Left hindlimb (tissue), 1 donor: Measurements from ENCODE around the gene TOGARAM1.

ENCODE experiments used
- DNase-seq: peaks from one replicate; pipeline ENCODE4 v3.0.0-alpha.2; 2018

Gene TOGARAM1, protein sequence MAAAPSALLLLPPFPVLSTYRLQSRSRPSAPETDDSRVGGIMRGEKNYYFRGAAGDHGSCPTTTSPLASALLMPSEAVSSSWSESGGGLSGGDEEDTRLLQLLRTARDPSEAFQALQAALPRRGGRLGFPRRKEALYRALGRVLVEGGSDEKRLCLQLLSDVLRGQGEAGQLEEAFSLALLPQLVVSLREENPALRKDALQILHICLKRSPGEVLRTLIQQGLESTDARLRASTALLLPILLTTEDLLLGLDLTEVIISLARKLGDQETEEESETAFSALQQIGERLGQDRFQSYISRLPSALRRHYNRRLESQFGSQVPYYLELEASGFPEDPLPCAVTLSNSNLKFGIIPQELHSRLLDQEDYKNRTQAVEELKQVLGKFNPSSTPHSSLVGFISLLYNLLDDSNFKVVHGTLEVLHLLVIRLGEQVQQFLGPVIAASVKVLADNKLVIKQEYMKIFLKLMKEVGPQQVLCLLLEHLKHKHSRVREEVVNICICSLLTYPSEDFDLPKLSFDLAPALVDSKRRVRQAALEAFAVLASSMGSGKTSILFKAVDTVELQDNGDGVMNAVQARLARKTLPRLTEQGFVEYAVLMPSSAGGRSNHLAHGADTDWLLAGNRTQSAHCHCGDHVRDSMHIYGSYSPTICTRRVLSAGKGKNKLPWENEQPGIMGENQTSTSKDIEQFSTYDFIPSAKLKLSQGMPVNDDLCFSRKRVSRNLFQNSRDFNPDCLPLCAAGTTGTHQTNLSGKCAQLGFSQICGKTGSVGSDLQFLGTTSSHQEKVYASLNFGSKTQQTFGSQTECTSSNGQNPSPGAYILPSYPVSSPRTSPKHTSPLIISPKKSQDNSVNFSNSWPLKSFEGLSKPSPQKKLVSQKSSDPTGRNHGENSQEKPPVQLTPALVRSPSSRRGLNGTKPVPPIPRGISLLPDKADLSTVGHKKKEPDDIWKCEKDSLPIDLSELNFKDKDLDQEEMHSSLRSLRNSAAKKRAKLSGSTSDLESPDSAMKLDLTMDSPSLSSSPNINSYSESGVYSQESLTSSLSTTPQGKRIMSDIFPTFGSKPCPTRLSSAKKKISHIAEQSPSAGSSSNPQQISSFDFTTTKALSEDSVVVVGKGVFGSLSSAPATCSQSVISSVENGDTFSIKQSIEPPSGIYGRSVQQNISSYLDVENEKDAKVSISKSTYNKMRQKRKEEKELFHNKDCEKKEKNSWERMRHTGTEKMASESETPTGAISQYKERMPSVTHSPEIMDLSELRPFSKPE (N-terminal part only)

DNA sequence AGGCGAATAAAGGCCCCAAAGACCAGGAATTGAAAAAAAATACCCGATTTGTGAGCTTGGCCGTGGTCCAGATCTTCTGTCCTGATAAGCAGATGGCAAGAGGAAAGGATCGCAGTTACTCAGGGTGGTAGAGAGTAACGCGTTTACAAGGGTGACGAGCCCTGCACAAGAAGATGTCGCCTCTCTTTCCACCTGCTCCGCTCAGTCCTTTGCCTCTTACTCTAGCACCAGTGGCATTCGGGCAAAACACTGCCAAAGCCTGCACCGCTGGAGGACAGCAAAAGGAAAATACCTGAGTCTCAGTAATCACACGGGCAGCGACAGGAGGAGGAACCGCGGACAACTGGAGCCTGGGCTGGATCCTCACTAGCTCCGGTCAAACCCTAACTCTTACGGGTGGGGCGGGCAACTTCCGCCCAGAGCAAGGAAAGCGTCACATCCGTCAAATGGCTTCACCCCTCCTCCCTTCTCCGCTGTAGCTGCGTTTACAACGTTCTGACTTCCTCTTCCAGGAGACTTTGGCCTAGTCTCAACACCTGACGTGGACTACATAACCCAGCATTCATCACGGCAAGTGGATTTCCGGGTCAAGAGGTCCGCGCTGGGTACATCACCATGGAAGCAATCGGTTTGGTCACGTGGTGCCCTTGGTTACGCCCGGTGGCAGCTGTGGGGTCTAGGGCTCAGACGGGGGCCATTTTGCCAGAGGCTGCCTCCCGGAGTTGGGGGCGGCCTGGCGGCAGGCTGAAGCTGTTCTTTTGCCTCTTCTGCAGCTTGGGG, at the start of gene TOGARAM1, which contains the start of gene KLHL28:
Gene TOGARAM1 (plus strand): TSS at position 637 of the 780 bp plus-strand sequence. CDS start 232 bp downstream, outside the sequence.
Gene KLHL28 (minus strand): TSS at position 394 of the 780 bp plus-strand sequence. CDS start 16,019 bp downstream, outside the sequence.
- peak; percentile 99 for DNase-seq

DNA sequence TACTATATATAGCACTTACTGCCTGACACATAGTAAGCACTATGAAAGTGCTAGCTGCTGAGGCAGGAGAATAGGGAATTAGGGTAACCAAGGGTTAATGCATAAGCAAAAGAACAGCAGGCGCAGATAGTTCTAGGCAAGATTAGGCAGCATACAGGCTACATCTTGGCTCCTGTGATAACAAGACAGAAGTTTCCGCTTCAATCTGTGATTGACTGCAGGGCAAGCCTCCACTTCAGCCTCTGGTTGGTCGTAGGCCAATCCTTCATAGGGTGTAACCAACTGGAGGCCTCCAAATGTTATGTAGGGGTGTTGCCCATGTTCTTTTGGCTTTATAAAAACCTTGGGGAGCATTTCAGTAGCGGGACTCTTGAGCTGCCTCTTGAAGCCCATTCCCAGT, 47.1 kb upstream of the TOGARAM1 start:
- DNase-seq, result peak; percentile 42

DNA sequence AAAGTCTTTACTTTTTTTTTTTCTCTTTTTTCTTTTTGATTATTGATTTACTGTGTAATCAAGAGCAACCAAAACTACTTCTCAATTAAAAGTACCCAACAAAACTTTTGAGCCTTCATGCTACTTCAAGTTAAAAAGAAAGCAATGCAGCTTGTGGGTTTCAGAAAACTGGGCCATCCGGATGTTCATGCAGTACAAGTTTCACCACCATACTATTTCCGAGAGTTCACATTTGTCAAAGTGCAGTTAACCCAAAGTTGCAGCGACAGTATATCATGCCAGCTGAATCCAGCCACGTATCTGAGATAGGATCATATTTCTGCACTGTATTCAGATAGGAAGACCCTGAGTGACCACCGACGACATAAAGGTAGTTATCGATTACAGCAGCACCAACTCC, 33.2 kb upstream of the TOGARAM1 start:
- DNase-seq, result no peak

DNA sequence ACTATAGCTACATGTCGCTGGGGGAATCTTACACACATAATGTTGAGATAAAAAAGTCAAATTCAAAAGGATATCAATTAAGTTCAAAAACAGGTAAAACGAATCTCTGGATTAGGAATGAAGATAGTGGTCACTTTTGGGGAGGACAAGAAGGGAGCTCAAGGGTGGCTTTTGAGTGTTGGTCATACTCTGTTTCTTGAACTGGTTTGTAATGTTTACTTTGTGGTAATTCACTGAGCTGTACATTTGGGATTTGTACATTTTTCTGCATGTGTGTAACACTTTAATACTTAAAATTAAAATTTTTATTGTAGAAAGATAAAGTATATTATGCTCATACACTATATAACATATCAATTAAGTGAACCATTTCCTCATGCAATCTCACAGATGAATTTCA, 26.8 kb upstream of the TOGARAM1 start:
- DNase-seq, result no peak

DNA sequence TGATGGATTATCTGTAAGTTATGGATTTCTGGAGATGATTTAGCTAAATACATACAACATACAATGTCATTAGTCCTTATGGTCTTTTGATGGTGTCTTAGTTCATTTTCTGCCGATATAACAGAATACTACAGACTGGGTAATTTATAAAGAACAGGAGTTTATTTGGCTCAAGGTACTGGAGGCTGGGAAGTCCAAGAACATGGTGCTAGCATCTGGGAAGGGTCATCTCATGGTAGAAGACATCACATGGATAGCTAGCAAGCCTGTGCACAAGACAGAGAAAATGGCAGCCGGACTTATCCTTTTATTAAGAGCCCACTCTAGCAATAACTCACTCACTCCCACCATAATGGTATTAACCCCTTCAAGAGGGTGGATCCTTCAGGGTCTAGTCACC, 24.4 kb upstream of the TOGARAM1 start:
- DNase-seq, result no peak

DNA sequence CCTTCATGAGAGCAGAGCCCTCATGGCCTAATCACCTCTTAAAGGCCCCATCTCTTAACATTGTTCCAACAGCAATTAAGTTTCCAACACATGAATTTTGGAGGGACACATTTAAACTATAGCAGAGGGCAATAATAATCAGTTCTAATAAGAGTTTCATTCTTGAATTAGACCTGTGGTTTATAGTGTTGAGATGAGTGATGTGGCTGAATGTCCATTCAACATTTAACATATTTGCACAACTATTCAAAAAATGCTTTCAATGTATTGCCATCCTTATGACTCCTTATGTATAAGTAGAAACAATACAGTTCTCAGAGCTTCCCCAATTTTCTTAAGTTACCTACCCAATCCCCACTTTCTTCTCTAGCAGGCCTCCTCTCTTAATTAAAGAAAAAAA, 21.8 kb upstream of the TOGARAM1 start:
- DNase-seq, result no peak

DNA sequence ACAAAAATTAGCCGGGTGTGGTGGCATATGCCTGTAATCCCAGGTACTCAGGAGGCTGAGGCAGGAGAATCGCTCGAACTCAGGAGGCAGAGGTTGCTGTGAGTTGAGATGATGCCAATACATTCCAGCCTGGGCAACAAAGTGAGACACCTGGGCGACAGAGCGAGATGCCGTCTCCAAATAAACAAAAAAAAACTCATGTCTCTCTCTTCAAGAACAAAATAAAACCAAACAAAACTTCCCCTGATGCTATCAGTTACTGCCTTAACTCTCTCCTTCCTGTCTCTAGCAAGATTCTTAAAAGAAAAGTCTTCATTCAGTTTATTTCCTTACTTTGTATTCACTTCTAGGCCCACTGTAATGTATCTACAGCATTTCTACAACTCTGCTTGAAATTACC, 21.0 kb upstream of the TOGARAM1 start:
- no peak for DNase-seq

DNA sequence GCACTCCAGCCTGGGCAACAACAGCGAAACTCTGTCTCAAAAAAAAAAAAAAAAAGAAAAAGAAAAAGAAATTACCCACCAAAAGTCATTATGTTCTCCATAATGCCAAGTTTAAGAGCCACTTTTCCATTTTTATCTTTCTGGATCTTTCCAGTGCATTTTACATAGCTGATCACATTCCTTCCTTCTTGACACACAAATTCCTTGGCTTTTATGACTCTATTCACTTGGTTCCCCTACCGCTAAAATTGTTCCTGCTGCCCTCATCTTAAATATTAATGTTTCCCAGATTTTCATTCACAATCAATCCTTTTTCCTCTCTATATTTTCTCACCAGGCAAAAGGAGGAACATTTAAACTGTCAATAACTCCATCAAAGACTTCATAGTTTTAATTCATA, 20.4 kb upstream of the TOGARAM1 start:
- no peak for DNase-seq

DNA sequence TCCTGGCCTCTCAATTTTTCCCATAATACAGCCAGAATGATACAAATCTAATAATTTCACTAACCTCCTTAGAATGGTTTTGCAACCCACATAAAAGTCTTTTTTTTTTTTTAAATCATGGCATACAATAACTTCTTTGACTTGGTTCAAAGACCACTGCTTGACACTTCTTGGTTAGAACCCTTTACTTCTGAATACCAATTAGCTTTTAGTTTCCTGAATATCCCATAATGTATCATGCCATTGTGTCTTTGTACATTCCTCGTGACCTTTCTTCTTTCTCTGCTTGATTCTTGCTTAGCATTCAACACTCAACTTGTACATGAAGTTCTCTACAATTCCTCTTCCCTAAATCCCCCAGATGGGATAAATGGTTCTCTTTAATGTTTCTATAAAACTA, 19.6 kb upstream of the TOGARAM1 start:
- DNase-seq, result no peak

DNA sequence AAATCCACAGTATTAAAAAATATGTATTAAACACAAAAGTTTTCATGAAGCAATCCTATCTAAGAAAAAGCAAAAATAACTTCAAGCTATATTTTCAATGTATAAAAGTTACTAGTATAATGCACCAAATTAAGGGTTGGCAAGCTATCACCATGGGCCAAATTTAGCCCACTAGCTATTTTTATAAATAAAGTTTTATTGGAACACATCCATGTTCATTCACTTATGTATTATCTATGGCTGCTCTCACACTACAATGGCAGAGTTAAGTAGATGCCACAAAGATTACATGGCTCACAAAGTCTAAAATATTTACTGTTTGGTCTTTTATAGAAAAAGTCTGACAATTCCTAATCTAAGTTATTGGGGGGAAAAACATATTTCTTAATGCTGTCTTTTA, 17.9 kb upstream of the TOGARAM1 start:
- DNase-seq, result no peak

DNA sequence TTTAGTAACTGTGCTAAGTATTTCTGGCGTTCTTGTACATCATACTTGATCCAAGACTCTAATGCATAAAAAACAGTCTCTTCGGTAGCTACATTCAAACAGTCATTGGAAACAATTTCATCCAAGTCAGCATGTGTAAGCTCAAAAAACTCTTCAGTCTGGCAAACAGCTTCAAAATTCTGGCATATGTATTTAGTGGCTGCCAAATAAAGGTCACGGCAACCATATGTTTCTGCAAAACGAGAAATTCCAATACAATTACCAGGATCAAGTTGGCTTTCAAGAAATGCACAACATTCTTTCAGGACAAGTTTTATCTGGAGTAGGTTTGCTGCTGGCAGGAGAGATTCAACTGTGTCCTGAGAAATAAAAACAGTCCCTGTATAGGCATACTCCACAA, 16.7 kb upstream of the TOGARAM1 start:
- no peak for DNase-seq

DNA sequence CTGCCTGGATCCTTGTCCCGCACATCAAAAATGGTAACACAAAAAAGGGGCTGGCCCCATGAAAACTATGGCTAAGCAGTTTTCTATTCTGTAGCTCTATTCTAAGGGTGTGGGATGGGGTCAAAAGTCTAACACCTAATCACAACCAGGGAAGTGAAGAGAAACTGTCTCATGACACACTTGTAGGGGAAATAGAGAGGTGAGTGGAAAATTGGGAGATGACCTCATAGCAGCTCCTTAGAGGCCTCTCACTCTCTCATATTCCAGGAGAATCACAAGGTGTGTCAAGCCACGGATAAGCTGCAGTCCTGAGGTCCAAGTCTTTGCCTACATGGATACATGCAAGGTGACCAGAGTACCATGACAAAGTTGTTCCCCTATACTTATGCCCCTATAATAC, 10.9 kb upstream of the TOGARAM1 start:
- no peak for DNase-seq

DNA sequence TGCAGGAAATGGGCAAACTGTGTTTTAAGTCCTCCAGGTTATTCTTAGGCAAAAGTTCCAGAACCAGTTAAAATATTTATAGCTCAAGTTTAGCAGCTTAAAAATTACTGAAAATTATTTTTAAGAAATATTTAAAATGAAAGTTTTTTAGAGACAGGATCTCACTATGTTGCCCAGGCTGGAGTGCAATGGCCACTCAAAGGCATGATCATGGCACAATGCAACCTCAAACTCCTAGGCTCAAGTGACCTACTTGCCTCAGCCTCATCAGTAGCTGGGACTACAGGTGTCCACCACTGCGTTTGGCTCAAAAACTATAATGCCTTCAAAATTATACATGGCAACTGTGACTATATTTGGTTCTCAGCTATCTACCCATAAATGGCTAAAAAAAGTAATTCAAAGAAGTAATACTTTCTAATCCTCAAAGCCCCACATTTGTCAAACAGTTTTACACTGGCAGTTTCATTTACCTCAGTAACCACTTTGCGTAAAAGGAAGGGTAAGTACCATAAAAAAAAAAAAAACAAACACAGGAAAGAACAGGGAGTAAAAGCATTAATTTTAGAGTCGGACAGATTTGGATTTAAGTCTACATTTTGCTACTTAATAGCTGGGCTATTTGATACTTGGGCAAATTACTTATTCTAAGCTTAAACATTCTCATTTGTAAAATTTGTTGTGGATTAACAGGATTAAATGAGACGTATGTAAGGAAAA, 9.4 kb upstream of the TOGARAM1 start:
- no peak for DNase-seq

DNA sequence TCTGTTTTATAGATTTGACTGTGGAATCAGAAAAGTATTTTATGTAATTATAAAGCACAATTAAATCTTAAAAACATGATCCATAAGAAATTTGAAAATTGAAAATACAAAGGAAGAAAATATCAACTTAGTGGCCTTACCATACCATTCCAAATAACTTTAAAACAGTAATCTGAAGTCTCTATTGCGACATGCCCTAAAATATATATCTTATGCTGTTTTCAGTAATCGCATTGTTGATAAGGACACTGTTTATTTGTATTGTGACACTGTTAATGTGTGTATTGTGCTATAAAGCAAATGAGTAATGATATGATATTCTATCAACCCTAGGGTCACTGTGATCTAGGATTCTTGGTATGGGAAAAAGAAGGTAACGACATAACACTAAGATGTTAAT, 7.2 kb upstream of the TOGARAM1 start:
- DNase-seq, result no peak

DNA sequence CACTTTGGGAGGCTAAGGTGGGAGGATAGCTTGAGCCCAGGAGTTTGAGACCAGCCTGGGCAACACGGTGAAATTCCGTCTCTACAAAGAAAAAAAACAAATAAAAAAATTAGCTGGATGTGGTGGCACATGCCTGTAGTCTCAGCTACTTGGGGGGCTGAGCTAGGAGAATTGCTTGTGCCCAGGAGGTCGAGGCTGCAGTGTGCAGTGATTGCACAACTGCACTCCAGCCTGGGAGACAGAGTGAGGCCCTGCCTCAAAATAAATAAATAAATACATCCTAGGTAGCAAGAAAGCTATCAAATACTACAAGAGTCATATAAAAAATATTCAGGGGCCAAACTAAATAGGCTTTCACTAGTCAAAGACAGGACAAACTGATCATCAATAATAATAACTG, 6.5 kb upstream of the TOGARAM1 start:
- DNase-seq, result no peak

DNA sequence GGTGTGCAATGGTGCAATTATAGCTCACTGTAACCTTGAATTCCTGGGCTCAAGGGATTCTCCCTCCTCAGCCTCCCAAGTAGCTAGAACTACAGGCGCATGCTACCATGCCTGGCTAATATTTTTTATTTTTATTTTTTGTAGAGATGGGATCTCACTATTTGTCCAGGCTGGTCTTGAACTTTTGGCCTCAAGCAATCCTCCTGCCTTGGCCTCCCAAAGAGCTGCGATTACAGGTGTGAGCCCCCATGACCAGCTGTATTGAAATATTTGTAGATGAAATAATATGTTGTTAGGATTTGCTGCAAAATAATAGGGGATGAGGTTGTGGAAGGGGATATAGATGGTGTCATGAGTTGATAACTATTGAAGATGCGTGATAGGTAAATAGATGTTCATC, 5.1 kb upstream of the TOGARAM1 start:
- DNase-seq, result no peak

DNA sequence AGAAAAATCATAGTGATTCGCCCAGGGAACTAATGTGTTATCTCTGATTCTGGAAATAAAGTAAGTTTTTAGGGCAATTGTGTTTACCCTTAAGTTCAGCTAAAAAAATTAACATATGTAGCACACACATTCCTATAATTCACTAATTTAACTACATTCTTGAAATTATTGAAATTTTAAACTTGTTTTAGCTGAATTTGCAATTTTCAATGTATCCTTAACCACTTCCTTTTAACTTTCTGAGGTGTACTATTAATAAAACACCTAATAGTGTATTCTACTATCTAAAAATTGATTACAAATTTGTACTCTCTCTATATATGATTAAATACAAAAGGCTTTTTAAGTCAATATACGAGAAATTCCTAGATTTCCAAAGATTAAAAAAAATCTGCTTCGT, 2.5 kb upstream of the TOGARAM1 start:
- DNase-seq, result no peak

DNA sequence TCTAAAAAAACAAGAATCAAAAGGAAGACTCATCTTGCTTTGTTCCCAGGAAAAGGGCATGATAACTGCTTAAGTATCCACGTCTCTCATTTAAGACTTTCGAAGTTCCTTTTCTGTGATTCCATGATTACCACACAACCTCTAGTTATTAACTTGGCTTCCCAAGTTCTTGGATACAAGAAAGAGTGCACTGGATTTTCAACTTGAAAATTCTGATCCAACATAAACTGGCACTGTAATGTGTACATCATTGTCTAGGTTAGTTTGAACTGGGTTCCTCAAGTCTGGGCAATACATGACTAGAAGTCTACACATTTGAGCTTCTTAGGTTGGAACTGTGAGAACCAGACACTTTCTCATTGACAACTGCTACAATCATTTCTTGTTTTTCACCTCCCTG, 1.8 kb upstream of the TOGARAM1 start:
- DNase-seq, result no peak

DNA sequence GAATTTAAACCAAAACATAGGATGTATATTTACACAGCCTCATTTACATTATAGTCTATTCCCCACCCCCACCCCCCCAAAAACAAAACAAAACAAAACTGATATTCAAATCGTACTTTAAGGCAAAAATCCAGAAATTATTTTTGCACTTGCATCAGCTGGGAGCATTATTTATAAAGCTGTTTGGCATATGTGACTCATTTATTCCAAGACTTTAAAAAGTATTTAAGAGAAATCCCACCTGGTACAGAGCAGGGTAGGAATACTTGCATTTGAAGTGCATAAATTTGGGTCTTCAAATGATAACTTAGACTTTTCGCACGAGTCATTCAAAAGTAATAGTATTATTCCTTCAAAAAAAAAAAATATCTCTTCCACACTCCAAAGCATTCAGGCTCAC, 1.3 kb upstream of the TOGARAM1 start:
- DNase-seq, result no peak

DNA sequence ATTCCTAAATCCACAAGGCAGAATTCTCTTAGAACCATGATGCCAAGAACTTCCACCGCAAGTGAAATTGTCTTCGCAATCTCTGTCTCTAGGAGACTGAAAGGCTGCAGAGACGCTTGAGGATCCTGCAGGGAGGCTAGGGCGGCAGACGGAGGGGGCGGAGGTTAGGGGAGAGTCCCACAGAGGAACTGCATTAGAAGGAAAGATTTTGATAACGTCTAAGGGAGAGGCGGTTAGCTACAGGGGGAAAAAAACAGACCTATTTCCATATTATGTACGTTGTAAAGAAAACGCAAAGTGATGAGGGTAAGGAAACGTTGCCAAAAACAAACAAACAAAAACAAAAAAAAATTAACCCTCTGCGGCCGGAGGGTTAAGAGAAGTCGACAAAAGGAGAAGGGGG, 838 bp upstream of the TOGARAM1 start:
- DNase-seq, result peak; percentile 66

DNA sequence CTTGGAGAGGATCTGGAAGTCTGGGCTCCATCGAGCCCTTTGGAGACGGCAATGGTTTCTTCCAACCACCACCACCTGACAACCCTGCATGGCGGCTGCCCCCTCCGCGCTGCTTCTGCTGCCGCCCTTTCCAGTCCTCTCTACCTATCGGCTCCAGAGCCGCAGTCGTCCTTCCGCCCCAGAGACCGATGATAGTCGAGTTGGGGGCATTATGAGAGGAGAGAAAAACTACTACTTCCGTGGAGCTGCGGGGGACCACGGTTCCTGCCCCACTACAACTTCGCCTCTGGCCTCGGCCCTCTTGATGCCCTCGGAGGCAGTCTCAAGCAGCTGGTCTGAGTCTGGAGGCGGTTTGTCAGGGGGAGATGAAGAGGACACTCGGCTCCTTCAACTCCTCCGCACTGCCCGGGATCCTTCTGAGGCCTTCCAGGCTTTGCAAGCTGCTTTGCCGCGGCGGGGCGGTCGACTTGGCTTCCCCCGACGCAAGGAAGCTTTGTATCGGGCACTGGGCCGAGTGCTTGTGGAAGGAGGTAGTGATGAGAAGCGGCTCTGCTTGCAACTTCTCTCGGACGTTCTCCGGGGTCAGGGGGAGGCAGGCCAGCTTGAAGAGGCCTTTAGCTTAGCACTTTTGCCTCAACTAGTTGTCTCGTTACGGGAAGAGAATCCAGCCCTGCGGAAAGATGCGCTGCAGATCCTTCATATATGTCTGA, 499 bp downstream of the TOGARAM1 start:
- peak; percentile 74 for DNase-seq
